ENCODE results near the gene PPP6R3.
"Not testable (repeated sequence)": the region's sequence is repeated elsewhere in the genome, so short reads cannot be mapped to it uniquely, and the experiment has no call there.

PPP6R3 gene

GRCh38 chr11:68621826-68622225, 161.3 kb downstream of the PPP6R3 start:
- no peak for DNase-seq

GRCh38 chr11:68623706-68624105, 163.2 kb downstream of the PPP6R3 start:
- not testable (repeated sequence) for DNase-seq

GRCh38 chr11:68625069-68625468, 164.5 kb downstream of the PPP6R3 start:
- not testable (repeated sequence) for DNase-seq

- not testable (repeated sequence) for DNase-seq
Observed at GRCh38 chr11:68626236-68626635, 165.7 kb downstream of the PPP6R3 start.

GRCh38 chr11:68628837-68629236, 168.3 kb downstream of the PPP6R3 start:
- DNase-seq, result not testable (repeated sequence)

GRCh38 chr11:68632375-68632774, 171.8 kb downstream of the PPP6R3 start:
- DNase-seq, result not testable (repeated sequence)

DNA sequence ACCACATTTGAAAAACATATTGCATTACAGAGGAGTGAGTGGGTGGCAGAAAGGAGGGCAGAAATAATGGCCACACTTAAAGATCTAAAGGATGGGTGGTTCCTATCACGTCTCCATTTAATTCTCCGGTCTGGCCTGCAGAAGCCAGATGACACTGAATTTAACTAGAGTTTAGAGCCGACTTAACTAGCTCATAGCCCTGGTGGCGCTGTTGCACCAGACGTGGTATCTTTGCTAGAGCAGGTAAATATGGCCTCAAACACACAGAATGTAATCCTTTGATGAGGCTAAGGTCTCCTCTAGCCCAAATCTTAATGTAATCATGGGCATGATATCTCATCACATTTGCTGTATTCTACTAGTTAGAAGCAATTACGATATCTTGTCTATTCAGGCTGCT, 172.2 kb downstream of the PPP6R3 start:
- DNase-seq, result peak; percentile 77

DNA sequence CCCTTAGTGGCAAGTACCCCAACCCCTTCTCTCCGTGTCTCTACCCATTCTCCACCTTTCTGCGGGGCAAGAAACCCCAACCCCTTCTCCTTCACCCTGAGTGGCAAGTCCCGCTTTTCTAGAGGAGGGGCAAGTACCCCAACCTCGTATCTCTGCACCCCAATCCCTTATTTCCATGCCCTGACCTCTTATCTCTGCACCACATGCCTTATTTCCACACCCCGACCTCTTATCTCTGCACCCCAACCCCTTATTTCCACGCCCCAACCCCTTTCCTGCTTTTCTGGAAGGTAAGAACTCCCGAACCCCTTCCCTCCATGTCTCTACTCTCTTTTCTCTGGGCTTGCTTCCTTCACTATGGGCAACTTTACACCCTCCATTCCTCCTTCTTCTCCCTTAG, 174.1 kb downstream of the PPP6R3 start:
- not testable (repeated sequence) for DNase-seq

DNA sequence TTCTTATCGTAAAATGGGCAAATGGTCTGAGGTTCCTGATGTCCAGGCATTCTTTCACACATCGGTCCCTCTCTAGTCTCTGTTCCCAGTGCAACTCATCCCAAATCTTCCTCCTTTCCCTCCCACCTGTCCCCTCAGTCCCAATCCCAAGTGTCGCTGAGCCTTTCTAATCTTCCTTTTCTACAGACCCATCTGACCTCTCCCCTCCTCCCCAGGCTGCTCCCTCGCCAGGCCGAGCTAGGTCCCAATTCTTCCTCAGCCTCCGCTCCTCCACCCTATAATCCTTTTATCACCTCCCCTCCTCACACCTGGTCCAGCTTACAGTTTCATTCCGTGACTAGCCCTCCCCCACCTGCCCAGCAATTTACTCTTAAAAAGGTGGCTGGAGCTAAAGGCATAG, 174.6 kb downstream of the PPP6R3 start:
- not testable (repeated sequence) for DNase-seq

DNA sequence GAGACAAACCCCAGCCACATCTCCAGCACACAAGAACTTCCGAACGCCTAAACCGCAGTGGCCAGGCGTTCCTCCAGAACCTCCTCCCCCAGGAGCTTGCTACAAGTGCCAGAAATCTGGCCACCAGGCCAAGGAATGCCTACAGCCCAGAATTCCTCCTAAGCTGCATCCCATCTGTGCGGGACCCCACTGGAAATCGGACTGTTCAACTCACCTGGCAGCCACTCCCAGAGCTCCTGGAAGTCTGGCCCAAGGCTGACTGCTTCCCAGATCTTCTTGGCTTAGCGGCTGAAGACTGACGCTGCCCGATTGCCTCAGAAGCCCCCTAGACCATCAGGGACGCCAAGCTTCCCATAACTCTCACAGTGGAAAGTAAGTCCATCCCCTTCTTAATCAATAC, 175.3 kb downstream of the PPP6R3 start:
- DNase-seq, result not testable (repeated sequence)

GRCh38 chr11:68639322-68639721, 178.8 kb downstream of the PPP6R3 start:
- not testable (repeated sequence) for DNase-seq

DNA sequence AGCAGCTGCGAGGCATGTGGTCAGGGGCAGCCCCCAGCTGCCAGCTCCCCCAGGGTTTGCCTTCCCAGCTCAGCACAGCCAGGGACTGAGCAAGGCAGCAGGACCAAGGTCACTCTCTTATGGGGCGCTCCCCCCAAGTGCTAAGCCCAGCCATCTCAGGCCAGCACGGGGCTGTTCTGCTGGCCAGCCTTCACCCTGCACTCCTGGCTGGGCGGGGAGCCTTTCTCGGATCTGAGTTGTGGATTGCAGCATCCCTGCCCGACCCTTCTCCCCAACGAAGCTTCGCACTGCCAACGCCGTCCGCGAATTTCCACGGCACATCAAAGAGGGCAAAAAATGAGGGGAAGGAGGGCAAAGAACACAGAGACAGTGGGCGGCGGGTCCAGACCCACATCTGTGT, 181.3 kb downstream of the PPP6R3 start:
- DNase-seq, result no peak

DNA sequence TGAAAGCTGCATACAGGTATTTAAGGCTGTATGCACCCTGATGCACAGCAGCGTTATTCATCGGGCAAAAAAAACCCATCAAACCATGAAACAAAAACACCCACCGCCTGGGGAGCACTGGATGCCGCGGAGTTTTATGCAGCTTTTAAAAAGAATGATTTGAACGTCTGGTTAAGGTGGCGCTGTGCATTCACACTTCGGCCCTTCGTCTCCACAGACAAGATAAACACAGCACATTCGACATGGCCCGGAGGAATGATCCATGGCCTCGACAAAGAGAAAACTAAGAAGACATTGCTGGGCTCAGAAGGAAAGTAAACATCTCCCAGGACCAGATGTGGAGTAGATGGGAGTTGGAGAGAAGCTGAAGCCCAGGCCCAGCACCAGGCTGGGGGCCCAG, 183.0 kb downstream of the PPP6R3 start:
- peak; percentile 53 for DNase-seq

DNA sequence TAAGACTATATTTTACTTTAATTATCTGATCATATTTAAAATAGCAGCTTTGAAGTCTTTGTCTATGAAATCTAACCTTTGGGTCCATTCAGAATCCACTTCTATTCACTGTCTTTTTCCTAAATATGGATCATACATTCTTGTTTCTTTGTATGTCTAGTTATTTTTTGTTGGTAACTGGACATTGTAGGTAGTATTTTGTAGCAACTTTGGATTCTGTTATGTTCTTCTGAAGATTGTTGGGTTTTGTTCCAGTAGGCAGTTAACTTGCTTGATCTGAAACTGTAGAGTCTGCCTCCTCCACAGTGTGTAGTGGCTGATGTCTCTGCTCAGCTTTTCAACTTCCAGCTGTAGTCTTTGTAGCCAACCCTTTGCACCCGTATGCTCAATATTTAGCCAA, 186.3 kb downstream of the PPP6R3 start:
- DNase-seq, result no peak

- DNase-seq, result no peak
Observed at GRCh38 chr11:68649851-68650555, 189.5 kb downstream of the PPP6R3 start.

GRCh38 chr11:68650801-68651200, 190.2 kb downstream of the PPP6R3 start:
- DNase-seq, result no peak

GRCh38 chr11:68651208-68651984, 190.8 kb downstream of the PPP6R3 start:
- DNase-seq, result no peak

- no peak for DNase-seq
Observed at GRCh38 chr11:68651985-68652682, 191.6 kb downstream of the PPP6R3 start.

DNA sequence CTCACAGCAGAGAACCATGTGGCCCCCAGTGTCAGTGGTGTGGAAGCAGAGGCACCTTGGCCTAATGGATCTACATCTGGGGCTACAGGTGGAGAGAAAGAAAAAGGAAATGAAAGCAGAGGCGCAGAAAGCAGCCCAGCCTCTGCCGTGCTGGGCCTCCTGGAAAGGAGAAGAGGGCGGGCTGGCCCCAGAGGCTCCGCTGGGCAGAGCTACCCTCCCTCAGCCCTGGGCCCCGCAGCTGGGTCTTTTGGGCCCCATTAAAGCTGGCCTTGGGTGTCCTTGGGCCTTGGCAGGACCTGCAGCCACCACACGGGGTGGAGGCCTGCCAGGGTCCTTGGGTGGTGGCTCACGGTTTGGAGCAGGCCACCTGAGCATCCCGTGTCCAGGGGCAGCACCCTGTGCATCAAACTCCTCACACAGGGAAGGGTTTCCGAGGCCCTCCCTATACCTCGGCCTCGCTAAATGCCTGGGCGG, 192.2 kb downstream of the PPP6R3 start:
- no peak for DNase-seq

- no peak for DNase-seq
Observed at GRCh38 chr11:68653486-68654430, 193.2 kb downstream of the PPP6R3 start.

DNA sequence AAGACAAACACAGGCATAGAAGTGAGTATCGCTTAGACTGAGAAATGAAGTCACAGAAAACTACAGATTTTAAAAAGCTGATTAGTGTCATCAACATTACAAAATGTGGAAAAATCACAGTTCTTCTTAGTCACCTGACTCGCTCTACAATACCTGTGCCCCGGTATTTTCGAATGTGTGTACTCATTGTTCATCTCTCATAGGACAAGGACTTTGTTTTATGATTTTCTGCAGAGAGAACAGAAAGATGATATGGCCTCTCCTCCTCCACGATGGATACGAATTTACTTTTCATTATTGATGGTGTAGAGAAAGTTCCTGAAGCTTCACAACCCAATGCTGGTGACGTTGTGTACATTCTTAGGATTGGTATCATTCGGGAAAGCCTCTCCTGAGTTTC, 194.4 kb downstream of the PPP6R3 start:
- DNase-seq, result no peak

DNA sequence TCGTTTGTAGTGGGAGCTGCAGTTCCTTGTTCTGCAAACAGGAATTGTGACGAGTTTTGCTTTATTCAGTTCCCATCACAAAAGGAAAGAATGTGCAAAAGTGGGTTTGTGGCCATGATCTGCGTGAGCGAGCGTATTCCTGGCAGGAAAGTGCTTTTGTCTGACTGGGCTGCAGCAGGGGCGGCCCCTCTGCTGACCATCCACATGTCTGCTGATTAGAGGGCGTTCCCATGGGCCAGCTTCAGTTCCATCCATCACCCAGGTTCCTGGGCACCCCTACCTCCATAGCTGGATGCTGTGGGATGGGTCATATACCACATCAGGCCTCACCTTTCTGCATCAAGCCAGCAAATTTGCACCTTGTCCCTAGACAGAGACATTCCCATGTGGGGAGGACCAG, 194.9 kb downstream of the PPP6R3 start:
- DNase-seq, result no peak

Measured in NCI-H526 treated with DMSO at 0.1 percent for 48 hours (cell line).